H1 (cell line): Measurements from ENCODE around the gene USP12. TPM values are rescaled to one million over a fixed set of nuclear protein-coding genes. Genes with fewer than 3 reads are reported as not detected.

Experiments
- CREB1 ChIP-seq: IDR thresholded peaks from 2 replicates; pipeline ENCODE4 v1.6.1; 2012; ENCODE audit warnings: inconsistent platforms
- CTCF ChIP-seq, 3 experiments: IDR thresholded peaks; 1 replicate in 2 of 3; 2 replicates in 1 of 3; pipeline versions ENCODE4 v1.5.1 to v1.6.1; 2011; ENCODE audit warnings: low read length in 3 of 3, mild to moderate bottlenecking in 3 of 3, inconsistent platforms in 2 of 3, low read depth in 1 of 3, moderate library complexity in 1 of 3; ENCODE audit not compliant: insufficient read depth in 1 of 3; ENCODE audit errors: control extremely low read depth in 1 of 3
- EP300 ChIP-seq, 2 experiments: IDR thresholded peaks; 1 replicate in 1 of 2; 2 replicates in 1 of 2; pipeline ENCODE4 v1.6.1; 2011 to 2012; ENCODE audit warnings: low read depth in 2 of 2, low read length in 2 of 2, mild to moderate bottlenecking in 2 of 2, borderline replicate concordance in 1 of 2, inconsistent platforms in 1 of 2, moderate library complexity in 1 of 2
- KDM1A ChIP-seq: fragments of 200-600, 300-600 bp; sonication (generic); IDR thresholded peaks from 2 replicates; pipeline ENCODE4 v1.7.1; 2016; ENCODE audit warnings: mild to moderate bottlenecking, low read length, borderline replicate concordance
- SIRT6 ChIP-seq: IDR thresholded peaks from one replicate; pipeline ENCODE4 v1.7.1; 2012; ENCODE audit warnings: low read length, inconsistent platforms
- SP2 ChIP-seq: IDR thresholded peaks from 2 replicates; pipeline ENCODE4 v1.6.1; 2012; ENCODE audit warnings: mild to moderate bottlenecking, low read length, inconsistent platforms
- TBP ChIP-seq: IDR thresholded peaks from 2 replicates; pipeline ENCODE4 v1.6.1; 2011; ENCODE audit warnings: low read depth, low read length, improper control_type of control experiment
- polyA plus RNA-seq, 7 experiments: library from polyadenylated mRNA; depleted of rRNA in 3 of 7; stranded (reverse) in 5 of 7; unstranded in 2 of 7; fragments of >200 nt in 5 of 7; fragments of 200-250 nt in 2 of 7; gene quantifications; 1 replicate in 5 of 7; 2 replicates in 1 of 7; 4 replicates in 1 of 7; pipeline versions ENCODE4 v1.2.1 to v1.2.3, GENCODE V29; 2011 to 2013; ENCODE audit warnings: missing spikeins in 2 of 7, mixed read lengths in 2 of 7
- total RNA-seq: library from RNA; stranded (reverse); fragmentation: NEBNext Ultra II Directional; extraction: Animal tissue kit (Norgen Biotek cat#: 25700); gene quantifications from 2 replicates; pipeline ENCODE4 v1.2.1, GENCODE V29; 2021

Gene USP12
- total and polyA plus RNA-seq, 2 of the 8 experiments (the other 6 are each of a cell fraction or from before 2014, with no cell fraction given), result 4.0 to 30.0 TPM

- no peak for TF ChIP-seq KDM1A
- TF ChIP-seq SP2, result no peak
- no peak for TF ChIP-seq CTCF (IDR thresholded peaks at IDR 0.05; ENCODE audit: control extremely low read depth in 1 of 3, insufficient read depth in 1 of 3, low read depth in 1 of 3, low read length in 3 of 3)
- no peak for TF ChIP-seq TBP
- no peak for TF ChIP-seq CREB1
- TF ChIP-seq SIRT6, result no peak
- TF ChIP-seq EP300 (IDR thresholded peaks at IDR 0.05; ENCODE audit: borderline replicate concordance in 1 of 2, low read depth in 2 of 2, low read length in 2 of 2), result no peak
Measured at GRCh38 chr13:27151798-27152599, 19.6 kb downstream of the USP12 start (continued).
